Gastrocnemius medialis (tissue), 4 donors: ENCODE data around the gene SUGCT. TPM values are rescaled to one million over a fixed set of nuclear protein-coding genes. Genes with fewer than 3 reads are reported as not detected.

Source experiments
- ATAC-seq, 2 donors: fragments of 150-250 bp; one replicate each; pipeline ENCODE4 v1.9.1; 2016
- DNase-seq, 2 donors: peaks; one replicate each; pipeline ENCODE4 v3.0.0-alpha.2; 2019
- H3K27ac ChIP-seq, 4 donors: fragments of 200-600 bp; sonication (generic); 1 replicate in 1 of 4; 2 replicates in 3 of 4; pipeline ENCODE4 v1.5.1; 2016 to 2018; ENCODE audit warnings: mild to moderate bottlenecking in 2 of 4, moderate library complexity in 1 of 4
- H3K27me3 ChIP-seq, 3 donors: fragments of 200-600 bp; sonication (generic) in 2 of 3; 1 replicate in 1 of 3; 2 replicates in 2 of 3; pipeline versions ENCODE4 v1.5.1 to v1.6.0; 2016 to 2019; ENCODE audit warnings: mild to moderate bottlenecking in 1 of 3, moderate library complexity in 1 of 3
- H3K36me3 ChIP-seq, 2 donors: fragments of 200-600 bp; sonication (generic) in 1 of 2; one replicate each; pipeline ENCODE4 v1.5.1; 2017 to 2018
- H3K4me1 ChIP-seq, 2 donors: fragments of 200-600 bp; sonication (generic) in 1 of 2; one replicate each; pipeline ENCODE4 v1.5.1; 2016 to 2017; ENCODE audit warnings: mild to moderate bottlenecking in 2 of 2
- H3K4me3 ChIP-seq, 4 donors: fragments of 200-600 bp; sonication (generic) in 3 of 4; 1 replicate in 1 of 4; 2 replicates in 3 of 4; pipeline ENCODE4 v1.5.1; 2016 to 2019; ENCODE audit warnings: mild to moderate bottlenecking in 2 of 4
- H3K9me3 ChIP-seq, 3 donors: fragments of 200-600 bp; sonication (generic) in 2 of 3; 1 replicate in 1 of 3; 2 replicates in 2 of 3; pipeline ENCODE4 v1.5.1; 2016 to 2019
- CTCF ChIP-seq, 5 experiments: fragments of 450-650 bp in 3 of 5; fragments of 200-600 bp in 2 of 5; sonication (generic) in 2 of 5; IDR thresholded peaks in 4 of 5; conservative IDR thresholded peaks in 1 of 5; 1 replicate in 4 of 5; 2 replicates in 1 of 5; pipeline ENCODE4 v1.5.1; 2016 to 2019; ENCODE audit warnings: antibody characterized with exemption in 5 of 5, mild to moderate bottlenecking in 3 of 5, moderate library complexity in 3 of 5
- POLR2A ChIP-seq, 2 donors: fragments of 450-650 bp; IDR thresholded peaks; one replicate each; pipeline ENCODE4 v1.6.1; 2017; ENCODE audit warnings: antibody characterized with exemption in 2 of 2, mild to moderate bottlenecking in 2 of 2, moderate library complexity in 2 of 2
- in situ Hi-C, 4 donors: fragments of 200-750 bp; cut with MboI; loops; one replicate each; pipeline versions ENCODE4 v1.15.0 to v1.8.0; 2017; ENCODE audit warnings: low sequenced_read_pairs in 4 of 4
- intact Hi-C: fragments of 100-400 bp; cut with DNase I; formaldehyde crosslinking; loops from one replicate; pipeline ENCODE4 v1.15.1; 2023; ENCODE audit warnings: low total_unique reads
- total RNA-seq, 4 donors: library from RNA; depleted of rRNA; stranded (reverse); fragments of >200 nt; gene quantifications; one replicate each; pipeline versions ENCODE4 v1.1.0 to v1.2.3, GENCODE V29; 2016

Gene SUGCT
- total RNA-seq, 4 donors from 2014 or later: 2.3 to 3.5 (median 2.9) TPM

GRCh38 chr7:40800771-40801170, 666.0 kb downstream of the SUGCT start:
- in situ Hi-C loops (no loop called here), intact Hi-C loops (no loop called here)
- peak in 1 of 2 donors; percentile 23 for DNase-seq

GRCh38 chr7:40802497-40802896, 667.7 kb downstream of the SUGCT start:
- no peak overlapping the region for H3K4me3 ChIP-seq
- no peaks in the 10 kb centered on the region for H3K27me3 ChIP-seq
- DNase-seq: no peak
- H3K9me3 ChIP-seq: no peaks in the 10 kb centered on the region
- ATAC-seq: no peak
- H3K27ac ChIP-seq: no peak overlapping the region
- no peaks in the 10 kb centered on the region for H3K36me3 ChIP-seq
- in situ Hi-C loops: no loop called here
- H3K4me1 ChIP-seq: peaks cover 8% of the 10 kb centered on the region in 2 donors
- no peak for TF ChIP-seq POLR2A (IDR thresholded peaks at IDR 0.05)
- TF ChIP-seq CTCF (IDR thresholded peaks at IDR 0.05 in 4 of 5, conservative IDR thresholded peaks at IDR 0.05 in 1 of 5): no peak
- intact Hi-C loops: no loop called here

More at GRCh38 chr7:40800771-40801170, 666.0 kb downstream of the SUGCT start:
- Histone ChIP-seq H3K36me3 (no peaks in the 10 kb centered on the region), H3K4me1 (peaks cover 8% of the 10 kb centered on the region in 2 donors), H3K4me3 (no peak overlapping the region), H3K9me3 (no peaks in the 10 kb centered on the region), H3K27me3 (no peaks in the 10 kb centered on the region), H3K27ac (no peak overlapping the region)
- TF ChIP-seq CTCF (IDR thresholded peaks at IDR 0.05 in 4 of 5, conservative IDR thresholded peaks at IDR 0.05 in 1 of 5) (no peak), POLR2A (IDR thresholded peaks at IDR 0.05) (no peak)
- peak; percentile 76 to 82 for ATAC-seq

GRCh38 chr7:40804477-40805215, 669.8 kb downstream of the SUGCT start:
- in situ Hi-C loops: no loop called here
- Histone ChIP-seq H3K9me3 (no peaks in the 10 kb centered on the region), H3K27ac (no peak overlapping the region), H3K27me3 (no peaks in the 10 kb centered on the region), H3K4me1 (peaks cover 8% of the 10 kb centered on the region in 2 donors), H3K4me3 (no peak overlapping the region), H3K36me3 (no peaks in the 10 kb centered on the region)
- ATAC-seq (no peak), DNase-seq (no peak)
- intact Hi-C loops: no loop called here
- TF ChIP-seq POLR2A (IDR thresholded peaks at IDR 0.05) (no peak), CTCF (IDR thresholded peaks at IDR 0.05 in 4 of 5, conservative IDR thresholded peaks at IDR 0.05 in 1 of 5) (no peak)

GRCh38 chr7:40805361-40805760, 670.6 kb downstream of the SUGCT start:
- Histone ChIP-seq H3K36me3 (no peaks in the 10 kb centered on the region), H3K4me3 (no peak overlapping the region), H3K9me3 (no peaks in the 10 kb centered on the region), H3K4me1 (peaks cover 7% of the 10 kb centered on the region in 2 donors), H3K27me3 (no peaks in the 10 kb centered on the region), H3K27ac (no peak overlapping the region)
- intact Hi-C loops (no loop called here), in situ Hi-C loops (no loop called here)
- DNase-seq: no peak
- no peak for TF ChIP-seq POLR2A (IDR thresholded peaks at IDR 0.05)
- TF ChIP-seq CTCF (IDR thresholded peaks at IDR 0.05 in 4 of 5, conservative IDR thresholded peaks at IDR 0.05 in 1 of 5): no peak
- ATAC-seq: no peak
